ENCODE measurements around the gene MPDZ.

GRCh38 chr9:13146840-13147239 lies 132.7 kb downstream of the MPDZ start:
- TF ChIP-seq, protein P1, sequence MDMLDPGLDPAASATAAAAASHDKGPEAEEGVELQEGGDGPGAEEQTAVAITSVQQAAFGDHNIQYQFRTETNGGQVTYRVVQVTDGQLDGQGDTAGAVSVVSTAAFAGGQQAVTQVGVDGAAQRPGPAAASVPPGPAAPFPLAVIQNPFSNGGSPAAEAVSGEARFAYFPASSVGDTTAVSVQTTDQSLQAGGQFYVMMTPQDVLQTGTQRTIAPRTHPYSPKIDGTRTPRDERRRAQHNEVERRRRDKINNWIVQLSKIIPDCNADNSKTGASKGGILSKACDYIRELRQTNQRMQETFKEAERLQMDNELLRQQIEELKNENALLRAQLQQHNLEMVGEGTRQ (IDR thresholded peaks at IDR 0.05), result no peak
- TF ChIP-seq, protein P2, sequence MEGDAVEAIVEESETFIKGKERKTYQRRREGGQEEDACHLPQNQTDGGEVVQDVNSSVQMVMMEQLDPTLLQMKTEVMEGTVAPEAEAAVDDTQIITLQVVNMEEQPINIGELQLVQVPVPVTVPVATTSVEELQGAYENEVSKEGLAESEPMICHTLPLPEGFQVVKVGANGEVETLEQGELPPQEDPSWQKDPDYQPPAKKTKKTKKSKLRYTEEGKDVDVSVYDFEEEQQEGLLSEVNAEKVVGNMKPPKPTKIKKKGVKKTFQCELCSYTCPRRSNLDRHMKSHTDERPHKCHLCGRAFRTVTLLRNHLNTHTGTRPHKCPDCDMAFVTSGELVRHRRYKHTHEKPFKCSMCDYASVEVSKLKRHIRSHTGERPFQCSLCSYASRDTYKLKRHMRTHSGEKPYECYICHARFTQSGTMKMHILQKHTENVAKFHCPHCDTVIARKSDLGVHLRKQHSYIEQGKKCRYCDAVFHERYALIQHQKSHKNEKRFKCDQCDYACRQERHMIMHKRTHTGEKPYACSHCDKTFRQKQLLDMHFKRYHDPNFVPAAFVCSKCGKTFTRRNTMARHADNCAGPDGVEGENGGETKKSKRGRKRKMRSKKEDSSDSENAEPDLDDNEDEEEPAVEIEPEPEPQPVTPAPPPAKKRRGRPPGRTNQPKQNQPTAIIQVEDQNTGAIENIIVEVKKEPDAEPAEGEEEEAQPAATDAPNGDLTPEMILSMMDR (IDR thresholded peaks at IDR 0.05), result no peak
- TF ChIP-seq EP300 (IDR thresholded peaks at IDR 0.05) (no peak), POLR2A (IDR thresholded peaks at IDR 0.05; ENCODE audit: low read length) (no peak), ZC3H11A (IDR thresholded peaks at IDR 0.05) (no peak), RFX5 (IDR thresholded peaks at IDR 0.05) (no peak), MYC (IDR thresholded peaks at IDR 0.05; ENCODE audit: borderline replicate concordance, low read length) (no peak), REST (IDR thresholded peaks at IDR 0.05) (no peak)
- TF ChIP-seq, protein P3, sequence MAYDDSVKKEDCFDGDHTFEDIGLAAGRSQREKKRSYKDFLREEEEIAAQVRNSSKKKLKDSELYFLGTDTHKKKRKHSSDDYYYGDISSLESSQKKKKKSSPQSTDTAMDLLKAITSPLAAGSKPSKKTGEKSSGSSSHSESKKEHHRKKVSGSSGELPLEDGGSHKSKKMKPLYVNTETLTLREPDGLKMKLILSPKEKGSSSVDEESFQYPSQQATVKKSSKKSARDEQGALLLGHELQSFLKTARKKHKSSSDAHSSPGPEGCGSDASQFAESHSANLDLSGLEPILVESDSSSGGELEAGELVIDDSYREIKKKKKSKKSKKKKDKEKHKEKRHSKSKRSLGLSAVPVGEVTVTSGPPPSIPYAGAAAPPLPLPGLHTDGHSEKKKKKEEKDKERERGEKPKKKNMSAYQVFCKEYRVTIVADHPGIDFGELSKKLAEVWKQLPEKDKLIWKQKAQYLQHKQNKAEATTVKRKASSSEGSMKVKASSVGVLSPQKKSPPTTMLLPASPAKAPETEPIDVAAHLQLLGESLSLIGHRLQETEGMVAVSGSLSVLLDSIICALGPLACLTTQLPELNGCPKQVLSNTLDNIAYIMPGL (CRISPR knock-in tag; IDR thresholded peaks at IDR 0.05; ENCODE audit: borderline replicate concordance), result no peak

Measured in A549 (cell line).